ENCODE measurements around the gene ST3GAL4.

Gene ST3GAL4

GRCh38 chr11:126407682-126408288, 52.3 kb downstream of the ST3GAL4 start:
- POLR2A ChIA-PET (ENCODE audit: low non-redundant PET): no interaction called here
- CTCF ChIA-PET: no interaction called here

GRCh38 chr11:126408496-126408895, 53.0 kb downstream of the ST3GAL4 start:
- CTCF ChIA-PET: no interaction called here
- DNase-seq (ENCODE audit: low spot score): no peak
- H3K27ac ChIP-seq: peak overlapping the region; percentile 36
- TF ChIP-seq CTCF (conservative IDR thresholded peaks at IDR 0.05; ENCODE audit: low read depth): no peak
- POLR2A ChIA-PET (ENCODE audit: low non-redundant PET): no interaction called here

More at GRCh38 chr11:126407682-126408288, 52.3 kb downstream of the ST3GAL4 start:
- no peak for DNase-seq (ENCODE audit: low spot score)
- no peak for TF ChIP-seq CTCF (conservative IDR thresholded peaks at IDR 0.05; ENCODE audit: low read depth)
- H3K27ac ChIP-seq: peak overlapping the region; percentile 89

DNA sequence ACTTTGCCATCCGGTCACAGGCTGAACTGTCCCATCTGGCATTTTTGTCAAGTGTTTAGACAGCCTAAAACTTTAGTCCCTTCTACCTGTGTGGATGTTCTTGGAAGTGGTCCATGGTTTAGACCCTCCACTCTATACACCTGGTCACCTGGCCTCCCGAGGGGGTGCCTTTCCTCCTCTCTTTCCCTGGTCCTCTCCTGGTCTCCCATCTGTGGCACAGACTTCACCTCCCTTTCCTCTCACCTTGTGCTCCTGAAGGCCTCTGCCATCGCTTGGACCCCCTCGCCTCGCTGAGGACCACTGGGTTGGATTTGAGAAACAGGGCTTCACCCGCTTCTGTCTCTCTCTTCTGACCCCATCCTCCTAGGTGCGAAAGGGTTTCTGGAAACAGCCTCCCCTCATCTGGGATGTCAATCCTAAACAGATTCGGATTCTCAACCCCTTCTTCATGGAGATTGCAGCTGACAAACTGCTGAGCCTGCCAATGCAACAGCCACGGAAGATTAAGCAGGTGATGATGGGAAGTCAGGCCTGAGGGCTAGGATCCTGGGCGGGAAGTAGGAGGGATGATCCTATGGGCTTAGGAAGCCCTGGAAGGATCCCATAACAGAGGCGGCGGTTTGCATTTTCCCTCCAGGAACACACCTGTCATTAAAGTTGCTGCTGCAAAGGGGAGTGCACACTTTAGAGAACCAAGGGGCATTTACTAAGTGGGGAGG, 53.6 kb downstream of the ST3GAL4 start:
- POLR2A ChIA-PET (ENCODE audit: low non-redundant PET): no interaction called here

DNA sequence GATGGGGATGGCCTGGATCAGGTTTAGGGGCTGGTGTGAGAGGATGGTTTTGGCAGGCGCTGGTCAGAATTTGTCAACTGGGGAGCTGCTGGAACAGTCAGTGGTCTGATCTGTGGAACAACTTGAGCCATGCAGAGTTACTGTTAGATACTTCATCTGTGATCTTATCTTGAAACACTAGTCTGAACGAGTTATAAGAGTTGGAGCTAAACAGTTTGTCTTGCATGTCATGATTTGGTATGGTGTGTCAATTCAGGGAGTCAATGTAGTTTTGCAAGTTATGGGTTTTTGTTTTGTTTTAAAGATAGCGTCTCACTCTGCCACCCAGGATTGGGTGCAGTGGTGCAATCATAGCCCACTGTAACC, 54.1 kb downstream of the ST3GAL4 start:
- CTCF ChIA-PET: interaction anchor here (0.6 kb wide), 1 partner anchor 26 kb away, joined by 3 read pairs; no protein-coding TSS in a partner anchor
- DNase-seq (ENCODE audit: low spot score): no peak
- POLR2A ChIA-PET (ENCODE audit: low non-redundant PET): no interaction called here
- H3K27ac ChIP-seq: peak overlapping the region; percentile 36
- TF ChIP-seq CTCF (conservative IDR thresholded peaks at IDR 0.05; ENCODE audit: low read depth): no peak

More for the DNA sequence above, 53.6 kb downstream of the ST3GAL4 start:
- no peak for DNase-seq (ENCODE audit: low spot score)
- no peak for TF ChIP-seq CTCF (conservative IDR thresholded peaks at IDR 0.05; ENCODE audit: low read depth)
- CTCF ChIA-PET: no interaction called here
- H3K27ac ChIP-seq: peak overlapping the region; percentile 36

- peak overlapping the region; percentile 15; the same call in 1 of the 2 replicates for H3K27ac ChIP-seq
- no peak for TF ChIP-seq CTCF (conservative IDR thresholded peaks at IDR 0.05; ENCODE audit: low read depth)
- CTCF ChIA-PET: interaction anchor here (0.5 kb wide), 1 partner anchor 148 kb away, joined by 3 read pairs; no protein-coding TSS in a partner anchor
- POLR2A ChIA-PET (ENCODE audit: low non-redundant PET): no interaction called here
- no peak for DNase-seq (ENCODE audit: low spot score)
These were observed 55.2 kb downstream of the ST3GAL4 start for GRCh38 chr11:126410649-126411048.

GRCh38 chr11:126411971-126412381, 56.5 kb downstream of the ST3GAL4 start:
- ChIA-PET POLR2A (ENCODE audit: low non-redundant PET) (no interaction called here), CTCF (no interaction called here)
- no peak for DNase-seq (ENCODE audit: low spot score)
- H3K27ac ChIP-seq: peak overlapping the region; percentile 20; the same call in 1 of the 2 replicates
- TF ChIP-seq CTCF (conservative IDR thresholded peaks at IDR 0.05; ENCODE audit: low read depth): no peak

Data from RWPE1 (cell line).